Lung (tissue), 12 donors: ENCODE measurements around the gene PRKCZ. TPM values are rescaled to one million over a fixed set of nuclear protein-coding genes. Genes with fewer than 3 reads are reported as not detected.

Experiments used
- ATAC-seq: fragments of 200-7000 bp; cut with Tn5 transposase; one replicate; pipeline ENCODE4 v1.9.1; 2020; ENCODE audit warnings: moderate number of reproducible peaks; ENCODE audit not compliant: insufficient read depth, low FRiP score
- DNase-seq, 3 donors: peaks; one replicate each; pipeline ENCODE4 v3.0.0-alpha.2; 2013 to 2017
- H3K27ac ChIP-seq, 2 donors: one replicate each; pipeline ENCODE4 v1.5.1; 2013; ENCODE audit warnings: mild to moderate bottlenecking in 2 of 2, moderate library complexity in 2 of 2, control low read depth in 1 of 2, inconsistent platforms in 1 of 2, low read depth in 1 of 2, low read length in 1 of 2
- H3K27me3 ChIP-seq, 3 donors: one replicate each; pipeline ENCODE4 v1.5.1; 2013; ENCODE audit warnings: low read length in 2 of 3; ENCODE audit not compliant: control insufficient read depth in 3 of 3, insufficient read depth in 3 of 3
- H3K36me3 ChIP-seq, 4 donors: one replicate each; pipeline ENCODE4 v1.5.1; 2013; ENCODE audit warnings: low read length in 4 of 4, mild to moderate bottlenecking in 1 of 4, moderate library complexity in 1 of 4; ENCODE audit not compliant: control insufficient read depth in 4 of 4, insufficient read depth in 4 of 4
- H3K4me1 ChIP-seq, 5 donors: one replicate each; pipeline ENCODE4 v1.5.1; 2013; ENCODE audit warnings: low read length in 5 of 5, mild to moderate bottlenecking in 2 of 5, moderate library complexity in 1 of 5; ENCODE audit not compliant: control insufficient read depth in 5 of 5, insufficient read depth in 5 of 5
- H3K4me3 ChIP-seq: one replicate; pipeline ENCODE4 v1.5.1; 2013; ENCODE audit warnings: mild to moderate bottlenecking, control low read depth, moderate library complexity
- H3K9ac ChIP-seq, 2 donors: one replicate each; pipeline ENCODE4 v1.5.1; 2013; ENCODE audit warnings: low read length in 2 of 2, control low read depth in 1 of 2; ENCODE audit not compliant: insufficient read depth in 1 of 2
- H3K9me3 ChIP-seq, 4 donors: one replicate each; pipeline ENCODE4 v1.5.1; 2013; ENCODE audit warnings: low read length in 3 of 4, mild to moderate bottlenecking in 1 of 4, moderate library complexity in 1 of 4; ENCODE audit not compliant: control insufficient read depth in 4 of 4, insufficient read depth in 3 of 4
- WGBS, 2 donors: extraction: QIAGEN DNeasy Blood & Tissue Kit; methylation state at CpG; one replicate each; pipeline ENCODE4 v1.1.7; 2013; 5-methylcytosine and 5-hydroxymethylcytosine counted together
- polyA plus RNA-seq, 2 donors: library from polyadenylated mRNA; stranded (reverse); fragments of 200-250 nt; gene quantifications; one replicate each; pipeline ENCODE4 v1.2.1, GENCODE V29; 2013
- total RNA-seq, 2 donors: library from RNA; depleted of rRNA in 1 of 2; stranded (reverse); fragments of >200 nt in 1 of 2; gene quantifications; one replicate each; pipeline ENCODE4 v1.2.1, GENCODE V29; 2014 to 2021
- TF ChIP-seq, protein P1 (sequence below): IDR thresholded peaks from 2 replicates; pipeline ENCODE4 v1.5.1; 2012; ENCODE audit warnings: mild to moderate bottlenecking; ENCODE audit errors: control extremely low read depth, extremely low read depth
- donor health status: control.
- donor health status: control.
- donor health status: Bipolar disorder and iron deficiency.
- donor health status: healthy.
- donor health status: DM: yes; HTN: yes; CAD: no.

Gene PRKCZ
- total and polyA plus RNA-seq, 4 donors = 55.2 to 149 (median 117) TPM

DNA sequence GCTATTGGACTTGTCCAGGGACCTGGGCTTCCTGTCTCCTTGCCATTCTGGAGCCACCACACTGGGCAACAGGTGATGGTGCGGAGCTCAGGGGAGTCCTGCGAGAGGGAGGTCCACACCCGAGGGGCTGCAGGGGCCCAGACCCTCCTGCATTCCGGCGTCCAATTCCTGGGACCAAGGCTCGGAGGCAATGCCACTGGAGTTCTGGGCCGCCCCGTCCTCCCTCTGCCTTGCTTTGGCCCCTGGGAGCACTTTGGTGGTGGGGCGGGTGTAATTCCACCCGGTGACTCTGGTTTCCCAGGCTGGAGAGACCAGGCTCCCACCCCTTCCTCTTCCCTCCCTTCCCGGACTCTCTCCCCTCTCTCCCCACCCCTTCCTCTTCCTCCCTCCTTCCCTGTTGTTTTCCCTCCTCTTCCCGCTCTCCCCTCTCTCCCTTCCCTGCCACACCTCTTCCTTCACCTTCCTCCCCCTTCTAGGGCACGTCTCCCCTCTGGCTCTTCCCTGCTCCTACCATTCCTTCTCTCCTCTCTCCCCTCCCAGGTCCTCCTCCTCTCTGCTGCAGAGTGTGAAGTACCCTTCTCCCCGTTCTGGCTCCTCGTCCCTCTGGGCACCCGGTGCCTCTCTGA, 2.0 kb downstream of the PRKCZ start:
- peaks cover 0 to 15% (median 0%) of the 10 kb centered on the region in 5 donors for H3K4me1 ChIP-seq
- DNase-seq (peak in 1 of 3 donors; percentile 26), ATAC-seq (no peak)
- H3K9ac ChIP-seq = no peak overlapping the region
- H3K27ac ChIP-seq = peak overlapping the region in 1 of 2 donors; percentile 89
- no peaks in the 10 kb centered on the region for H3K36me3 ChIP-seq
- H3K9me3 ChIP-seq = no peaks in the 10 kb centered on the region
- WGBS, 2 donors = 62 to 79% methylated on average over 16 of the region's 16 CpGs
- H3K4me3 ChIP-seq = peak overlapping the region; percentile 60
- H3K27me3 ChIP-seq = peaks cover 0 to 9% (median 8%) of the 10 kb centered on the region in 3 donors
- TF ChIP-seq, protein P1, sequence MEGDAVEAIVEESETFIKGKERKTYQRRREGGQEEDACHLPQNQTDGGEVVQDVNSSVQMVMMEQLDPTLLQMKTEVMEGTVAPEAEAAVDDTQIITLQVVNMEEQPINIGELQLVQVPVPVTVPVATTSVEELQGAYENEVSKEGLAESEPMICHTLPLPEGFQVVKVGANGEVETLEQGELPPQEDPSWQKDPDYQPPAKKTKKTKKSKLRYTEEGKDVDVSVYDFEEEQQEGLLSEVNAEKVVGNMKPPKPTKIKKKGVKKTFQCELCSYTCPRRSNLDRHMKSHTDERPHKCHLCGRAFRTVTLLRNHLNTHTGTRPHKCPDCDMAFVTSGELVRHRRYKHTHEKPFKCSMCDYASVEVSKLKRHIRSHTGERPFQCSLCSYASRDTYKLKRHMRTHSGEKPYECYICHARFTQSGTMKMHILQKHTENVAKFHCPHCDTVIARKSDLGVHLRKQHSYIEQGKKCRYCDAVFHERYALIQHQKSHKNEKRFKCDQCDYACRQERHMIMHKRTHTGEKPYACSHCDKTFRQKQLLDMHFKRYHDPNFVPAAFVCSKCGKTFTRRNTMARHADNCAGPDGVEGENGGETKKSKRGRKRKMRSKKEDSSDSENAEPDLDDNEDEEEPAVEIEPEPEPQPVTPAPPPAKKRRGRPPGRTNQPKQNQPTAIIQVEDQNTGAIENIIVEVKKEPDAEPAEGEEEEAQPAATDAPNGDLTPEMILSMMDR = no peak

- no peaks in the 10 kb centered on the region for H3K9me3 ChIP-seq
- TF ChIP-seq, protein P1 = no peak
- DNase-seq (no peak), ATAC-seq (no peak)
- H3K36me3 ChIP-seq = no peaks in the 10 kb centered on the region
- 81 to 82% methylated on average over 10 of the region's 10 CpGs for WGBS, 2 donors
- H3K9ac ChIP-seq = no peak overlapping the region
- H3K27ac ChIP-seq = peak overlapping the region in 1 of 2 donors; percentile 56
- H3K4me1 ChIP-seq = peaks cover 0 to 15% (median 0%) of the 10 kb centered on the region in 5 donors
- no peak overlapping the region for H3K4me3 ChIP-seq
- H3K27me3 ChIP-seq = peaks cover 0 to 9% (median 8%) of the 10 kb centered on the region in 3 donors
These were observed 2.5 kb downstream of the PRKCZ start for GRCh38 chr1:2052756-2053155.

- Histone ChIP-seq H3K4me1 (peaks cover 0 to 15% (median 0%) of the 10 kb centered on the region in 5 donors), H3K36me3 (no peaks in the 10 kb centered on the region), H3K27me3 (peaks cover 0 to 9% (median 7%) of the 10 kb centered on the region in 3 donors), H3K4me3 (no peak overlapping the region), H3K9me3 (no peaks in the 10 kb centered on the region), H3K27ac (peak overlapping the region in 1 of 2 donors; percentile 56), H3K9ac (no peak overlapping the region)
- 86 to 91% methylated on average over 17 of the region's 17 CpGs for WGBS, 2 donors
- TF ChIP-seq, protein P1 = no peak
- DNase-seq (no peak), ATAC-seq (no peak)
These were observed 3.0 kb downstream of the PRKCZ start for GRCh38 chr1:2053217-2053616.
